Neural cell (in vitro differentiated cells): ENCODE data around the gene NDUFB7. TPM values are rescaled to one million over a fixed set of nuclear protein-coding genes. Genes with fewer than 3 reads are reported as not detected.

ENCODE experiments used
- H2AFZ ChIP-seq: fragments of 200-600, 300-800 bp; sonication (generic), shearing (Covaris generic); 2 replicates; pipeline ENCODE4 v1.6.0; 2014; ENCODE audit warnings: low read depth, mild to moderate bottlenecking, antibody characterized with exemption, low read length, moderate library complexity
- H3F3A ChIP-seq: fragments of 200-600 bp; shearing (Covaris generic); 2 replicates; pipeline ENCODE4 v1.6.1; 2016; ENCODE audit warnings: mild to moderate bottlenecking, moderate library complexity, mixed read lengths, antibody characterized with exemption, low read length; ENCODE audit not compliant: insufficient read depth, poor library complexity, severe bottlenecking
- H3K27ac ChIP-seq: fragments of 200-600, 300-800 bp; sonication (generic), shearing (Covaris generic); 2 replicates; pipeline ENCODE4 v1.5.1; 2014; ENCODE audit warnings: mild to moderate bottlenecking, low read length, moderate library complexity
- H3K27me3 ChIP-seq: fragments of 300-800, 200-600 bp; sonication (generic), shearing (Covaris generic); 2 replicates; pipeline ENCODE4 v1.6.0; 2014; ENCODE audit warnings: mild to moderate bottlenecking, low read depth, low read length, moderate library complexity; ENCODE audit not compliant: insufficient read depth
- H3K36me3 ChIP-seq: fragments of 300-800, 200-600 bp; sonication (generic), shearing (Covaris generic); 2 replicates; pipeline ENCODE4 v1.5.1; 2014; ENCODE audit warnings: mild to moderate bottlenecking, antibody characterized with exemption, low read length, moderate library complexity; ENCODE audit not compliant: insufficient read depth
- H3K4me2 ChIP-seq: fragments of 300-800, 200-600 bp; sonication (generic), shearing (Covaris generic); 2 replicates; pipeline ENCODE4 v1.6.0; 2014; ENCODE audit warnings: mild to moderate bottlenecking, low read length
- H3K4me3 ChIP-seq: fragments of 300-800, 200-600 bp; sonication (generic), shearing (Covaris generic); 2 replicates; pipeline ENCODE4 v1.5.1; 2014; ENCODE audit warnings: mild to moderate bottlenecking, low read length, moderate library complexity
- H3K79me2 ChIP-seq: fragments of 200-600 bp; shearing (Covaris generic); replicated peaks from 2 replicates; pipeline ENCODE4 v1.6.0; 2014; ENCODE audit warnings: mild to moderate bottlenecking, low read length, moderate library complexity; ENCODE audit not compliant: insufficient read depth
- H3K9ac ChIP-seq: fragments of 300-800, 200-600 bp; sonication (generic), shearing (Covaris generic); 2 replicates; pipeline ENCODE4 v1.6.1; 2016; ENCODE audit warnings: mild to moderate bottlenecking, low read length, mixed read lengths
- H3K9me2 ChIP-seq: fragments of 200-600 bp; shearing (Covaris generic); 2 replicates; pipeline ENCODE4 v1.6.1; 2016; ENCODE audit warnings: mild to moderate bottlenecking, low read length, mixed read lengths; ENCODE audit not compliant: insufficient read depth
- H3K9me3 ChIP-seq: fragments of 200-600, 300-800 bp; sonication (generic), shearing (Covaris generic); 2 replicates; pipeline ENCODE4 v1.6.1; 2016; ENCODE audit warnings: mild to moderate bottlenecking, mixed run types, low read length, moderate library complexity, mixed read lengths
- H4K20me1 ChIP-seq: fragments of 200-600 bp; shearing (Covaris generic); 2 replicates; pipeline ENCODE4 v1.6.1; 2016; ENCODE audit warnings: mild to moderate bottlenecking, mixed run types; ENCODE audit not compliant: insufficient read depth
- CTCF ChIP-seq: fragments of 450-650 bp; IDR thresholded peaks from 2 replicates; pipeline ENCODE4 v1.5.1; 2014; ENCODE audit warnings: antibody characterized with exemption, mild to moderate bottlenecking, moderate library complexity; ENCODE audit not compliant: poor library complexity, severe bottlenecking
- EP300 ChIP-seq: fragments of 450-650 bp; conservative IDR thresholded peaks from 2 replicates; pipeline ENCODE4 v1.6.1; 2014; ENCODE audit warnings: antibody characterized with exemption, mild to moderate bottlenecking, moderate library complexity; ENCODE audit not compliant: poor library complexity, severe bottlenecking
- EZH2 ChIP-seq: fragments of 200-600, 300-800 bp; shearing (Covaris generic), sonication (generic); IDR thresholded peaks from 2 replicates; pipeline ENCODE4 v1.6.1; 2014; ENCODE audit warnings: antibody characterized with exemption, low read length, borderline replicate concordance, mild to moderate bottlenecking; ENCODE audit not compliant: insufficient read depth, poor library complexity, severe bottlenecking
- MXI1 ChIP-seq: fragments of 450-650 bp; conservative IDR thresholded peaks from 2 replicates; pipeline ENCODE4 v1.6.1; 2014; ENCODE audit warnings: antibody characterized with exemption, mild to moderate bottlenecking; ENCODE audit not compliant: poor library complexity, severe bottlenecking
- POLR2AphosphoS5 ChIP-seq: IDR thresholded peaks from 2 replicates; pipeline ENCODE4 v1.6.1; 2012
- RAD21 ChIP-seq: fragments of 450-650 bp; conservative IDR thresholded peaks from 2 replicates; pipeline ENCODE4 v1.6.1; 2014; ENCODE audit warnings: antibody characterized with exemption, mild to moderate bottlenecking, moderate library complexity
- SMC3 ChIP-seq: fragments of 450-650 bp; conservative IDR thresholded peaks from 2 replicates; pipeline ENCODE4 v1.6.1; 2014; ENCODE audit warnings: antibody characterized with exemption, mild to moderate bottlenecking, moderate library complexity; ENCODE audit not compliant: poor library complexity
- TAF1 ChIP-seq: IDR thresholded peaks from 2 replicates; pipeline ENCODE4 v1.6.1; 2012; ENCODE audit warnings: low read depth
- polyA plus RNA-seq: library from polyadenylated mRNA; depleted of rRNA; stranded (reverse); fragments of >200 nt; gene quantifications from 2 replicates; pipeline ENCODE4 v1.2.3, GENCODE V29; 2014
- TF ChIP-seq, protein P1 (sequence below): IDR thresholded peaks from 2 replicates; pipeline ENCODE4 v1.6.1; 2012; ENCODE audit warnings: borderline replicate concordance

NDUFB7 gene
- polyA plus RNA-seq, 1 donor from 2014 or later, result 615 TPM

- Histone ChIP-seq H4K20me1 (no peaks in the 10 kb centered on the region), H3K9ac (no peak overlapping the region), H3K4me2 (no peak overlapping the region), H3K4me3 (no peak overlapping the region), H2AFZ (no peak overlapping the region), H3K27me3 (no peaks in the 10 kb centered on the region), H3K36me3 (no peaks in the 10 kb centered on the region), H3K9me2 (no peaks in the 10 kb centered on the region), H3K9me3 (no peaks in the 10 kb centered on the region), H3K27ac (no peak overlapping the region), H3K79me2 (no peaks in the 10 kb centered on the region), H3F3A (no peaks in the 10 kb centered on the region)
- TF ChIP-seq TAF1, result no peak
- no peak for TF ChIP-seq RAD21
- no peak for TF ChIP-seq CTCF
- TF ChIP-seq POLR2AphosphoS5, result no peak
- no peak for TF ChIP-seq EP300
- TF ChIP-seq, protein P1, sequence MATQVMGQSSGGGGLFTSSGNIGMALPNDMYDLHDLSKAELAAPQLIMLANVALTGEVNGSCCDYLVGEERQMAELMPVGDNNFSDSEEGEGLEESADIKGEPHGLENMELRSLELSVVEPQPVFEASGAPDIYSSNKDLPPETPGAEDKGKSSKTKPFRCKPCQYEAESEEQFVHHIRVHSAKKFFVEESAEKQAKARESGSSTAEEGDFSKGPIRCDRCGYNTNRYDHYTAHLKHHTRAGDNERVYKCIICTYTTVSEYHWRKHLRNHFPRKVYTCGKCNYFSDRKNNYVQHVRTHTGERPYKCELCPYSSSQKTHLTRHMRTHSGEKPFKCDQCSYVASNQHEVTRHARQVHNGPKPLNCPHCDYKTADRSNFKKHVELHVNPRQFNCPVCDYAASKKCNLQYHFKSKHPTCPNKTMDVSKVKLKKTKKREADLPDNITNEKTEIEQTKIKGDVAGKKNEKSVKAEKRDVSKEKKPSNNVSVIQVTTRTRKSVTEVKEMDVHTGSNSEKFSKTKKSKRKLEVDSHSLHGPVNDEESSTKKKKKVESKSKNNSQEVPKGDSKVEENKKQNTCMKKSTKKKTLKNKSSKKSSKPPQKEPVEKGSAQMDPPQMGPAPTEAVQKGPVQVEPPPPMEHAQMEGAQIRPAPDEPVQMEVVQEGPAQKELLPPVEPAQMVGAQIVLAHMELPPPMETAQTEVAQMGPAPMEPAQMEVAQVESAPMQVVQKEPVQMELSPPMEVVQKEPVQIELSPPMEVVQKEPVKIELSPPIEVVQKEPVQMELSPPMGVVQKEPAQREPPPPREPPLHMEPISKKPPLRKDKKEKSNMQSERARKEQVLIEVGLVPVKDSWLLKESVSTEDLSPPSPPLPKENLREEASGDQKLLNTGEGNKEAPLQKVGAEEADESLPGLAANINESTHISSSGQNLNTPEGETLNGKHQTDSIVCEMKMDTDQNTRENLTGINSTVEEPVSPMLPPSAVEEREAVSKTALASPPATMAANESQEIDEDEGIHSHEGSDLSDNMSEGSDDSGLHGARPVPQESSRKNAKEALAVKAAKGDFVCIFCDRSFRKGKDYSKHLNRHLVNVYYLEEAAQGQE, result no peak
- TF ChIP-seq SMC3, result no peak
- TF ChIP-seq EZH2, result no peak
- no peak for TF ChIP-seq MXI1
Observed at GRCh38 chr19:14562660-14563589, 8.9 kb downstream of the NDUFB7 start.

DNA sequence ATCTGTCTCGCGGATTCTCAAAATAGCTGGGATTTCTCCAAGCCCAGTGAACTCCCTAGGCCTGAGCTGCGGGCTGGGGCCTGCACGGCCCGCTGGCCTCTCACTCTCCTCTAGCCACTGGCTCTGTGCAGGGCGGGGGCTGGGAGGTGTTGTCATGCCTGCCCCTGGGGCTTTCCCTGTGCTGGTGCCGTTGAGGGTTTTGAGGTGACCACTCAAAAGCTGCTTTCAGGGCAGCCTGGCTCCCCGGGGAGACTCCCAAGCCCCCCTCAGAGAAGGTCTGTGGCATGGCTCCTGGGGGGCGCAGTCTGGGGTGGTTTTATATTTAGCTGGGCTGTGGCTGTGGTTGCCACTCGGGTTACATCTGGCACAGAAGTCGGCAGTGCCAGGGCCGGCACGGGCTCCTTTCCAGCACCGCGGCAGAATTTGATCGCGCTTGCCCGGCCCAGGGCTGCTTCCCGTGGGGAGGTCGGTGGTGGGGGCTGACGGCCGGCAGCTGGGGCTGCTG, 10.0 kb downstream of the NDUFB7 start:
- no peaks in the 10 kb centered on the region for H3K9me2 ChIP-seq
- no peaks in the 10 kb centered on the region for H3K36me3 ChIP-seq
- H3F3A ChIP-seq, result no peaks in the 10 kb centered on the region
- no peaks in the 10 kb centered on the region for H3K9me3 ChIP-seq
- no peak overlapping the region for H3K4me2 ChIP-seq
- H3K9ac ChIP-seq, result no peak overlapping the region
- H2AFZ ChIP-seq, result no peak overlapping the region
- TF ChIP-seq, protein P1, result no peak
- TF ChIP-seq EP300 (no peak), EZH2 (no peak), SMC3 (no peak), CTCF (no peak), POLR2AphosphoS5 (no peak), TAF1 (no peak), MXI1 (no peak), RAD21 (no peak)
- no peak overlapping the region for H3K27ac ChIP-seq
- no peaks in the 10 kb centered on the region for H3K79me2 ChIP-seq
- H3K4me3 ChIP-seq, result no peak overlapping the region
- H3K27me3 ChIP-seq, result no peaks in the 10 kb centered on the region
- H4K20me1 ChIP-seq, result no peaks in the 10 kb centered on the region
